Measurements from ENCODE around the gene YES1. TPM values are rescaled to one million over a fixed set of nuclear protein-coding genes. Genes with fewer than 3 reads are reported as not detected.
"Not testable (repeated sequence)": the region's sequence is repeated elsewhere in the genome, so short reads cannot be mapped to it uniquely, and the experiment has no call there.

YES1 gene
- total and polyA plus RNA-seq, 5 experiments from 2014 or later, result 0.68 to 17.9 (median 3.3) TPM

DNA sequence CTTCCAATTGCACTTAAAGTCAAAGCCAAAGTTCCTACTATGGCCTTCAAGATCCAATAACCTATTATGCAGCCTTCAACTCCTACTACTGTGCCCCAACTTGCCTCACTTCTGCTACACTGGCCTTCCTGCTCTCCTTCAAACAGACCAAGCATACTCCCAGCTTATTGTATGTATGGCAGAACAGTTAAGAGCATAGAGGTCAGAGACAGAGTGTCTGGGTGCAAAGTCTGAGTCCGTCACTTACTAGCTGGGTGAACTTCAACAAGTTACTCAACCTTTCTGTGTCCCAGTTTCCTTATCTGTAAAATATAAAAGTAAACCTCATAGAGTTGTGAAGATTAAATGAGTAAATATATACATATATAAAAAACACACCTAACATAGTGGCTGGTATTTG, 37.2 kb downstream of the YES1 start:
- ATAC-seq, result no peak
- DNase-seq, result no peak
- Mint-ChIP-seq H3K4me1 (peaks cover 26 to 61% (median 38%) of the 10 kb centered on the region in 4 donors), H3K27me3 (no peaks in the 10 kb centered on the region), H3K9me3 (no peaks in the 10 kb centered on the region), H3K36me3 (peaks cover 0 to 12% (median 6%) of the 10 kb centered on the region in 3 donors), H3K27ac (peak overlapping the region in 1 of 10 donors; percentile 58), H3K4me3 (no peak overlapping the region)
- POLR2A ChIA-PET, result no interaction called here

DNA sequence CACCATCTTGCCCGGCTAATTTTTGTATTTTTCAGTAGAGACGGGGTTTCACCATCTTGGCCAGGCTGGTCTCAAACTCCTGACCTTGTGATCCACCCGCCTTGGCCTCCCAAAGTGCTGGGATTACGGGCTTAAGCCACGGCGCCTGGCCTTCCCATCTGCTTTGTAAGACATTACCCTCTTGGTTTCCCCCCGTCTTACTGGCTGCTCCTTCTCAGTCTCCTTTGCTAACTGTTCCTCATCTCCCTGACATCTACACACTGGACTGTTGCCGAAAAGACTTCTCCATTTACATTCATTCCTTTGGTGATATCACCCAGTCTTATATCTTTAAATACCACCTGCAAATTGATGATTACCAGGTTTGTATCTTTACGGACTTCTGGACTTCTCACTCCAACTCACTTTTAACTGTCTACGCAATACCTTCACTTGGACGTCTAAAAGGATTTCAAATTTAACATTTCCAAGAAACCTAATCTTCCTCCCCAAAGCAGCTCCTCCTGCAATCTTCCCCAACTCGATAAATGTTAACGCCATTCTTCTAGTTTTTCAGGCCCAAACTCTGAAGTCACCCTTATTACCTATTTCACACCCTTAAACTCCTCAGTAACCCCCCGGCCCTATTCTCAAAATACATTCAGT, 37.9 kb downstream of the YES1 start:
- H3K4me3 Mint-ChIP-seq, result no peak overlapping the region
- H3K9me3 Mint-ChIP-seq, result no peaks in the 10 kb centered on the region

DNA sequence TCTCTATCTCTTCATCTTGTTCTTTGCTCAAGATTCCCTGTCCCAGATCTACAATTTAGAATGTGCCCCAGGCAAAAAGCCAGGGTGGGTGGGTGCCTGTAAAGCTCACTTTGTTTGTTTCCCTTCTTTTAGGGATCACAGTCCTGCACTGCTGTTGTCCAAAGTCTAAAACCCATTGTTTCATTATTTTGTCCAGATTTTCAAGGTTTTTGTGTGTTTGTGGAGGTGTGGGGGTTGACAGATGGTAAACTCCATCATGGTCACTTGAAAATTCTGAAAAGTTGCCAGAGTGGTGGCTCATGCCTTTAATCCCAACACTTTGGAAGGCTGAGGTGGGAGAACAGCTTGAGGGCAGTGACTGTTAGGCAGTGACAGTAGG, 41.5 kb downstream of the YES1 start:
- no peak for ATAC-seq
- POLR2A ChIA-PET, result interaction anchor here (0.7 kb wide), 1 partner anchor 148 kb away, joined by 3 read pairs; no protein-coding TSS in a partner anchor
- no peaks in the 10 kb centered on the region for H3K9me3 Mint-ChIP-seq
- no peak overlapping the region for H3K4me3 Mint-ChIP-seq
- DNase-seq, result no peak
- peaks cover 0 to 7% (median 3%) of the 10 kb centered on the region in 3 donors for H3K36me3 Mint-ChIP-seq
- peak overlapping the region in 2 of 10 donors; percentile 13 to 14 for H3K27ac Mint-ChIP-seq
- H3K27me3 Mint-ChIP-seq, result no peaks in the 10 kb centered on the region
- peaks cover 18 to 46% (median 23%) of the 10 kb centered on the region in 4 donors for H3K4me1 Mint-ChIP-seq

More for the DNA sequence above, 37.9 kb downstream of the YES1 start:
- Mint-ChIP-seq H3K27me3 (no peaks in the 10 kb centered on the region), H3K36me3 (peaks cover 0 to 12% (median 6%) of the 10 kb centered on the region in 3 donors), H3K4me1 (peaks cover 25 to 58% (median 34%) of the 10 kb centered on the region in 4 donors), H3K27ac (peak overlapping the region in 3 of 10 donors; percentile 40 to 74 (median 58))
- no peak for DNase-seq
- POLR2A ChIA-PET, result no interaction called here
- ATAC-seq, result no peak

DNA sequence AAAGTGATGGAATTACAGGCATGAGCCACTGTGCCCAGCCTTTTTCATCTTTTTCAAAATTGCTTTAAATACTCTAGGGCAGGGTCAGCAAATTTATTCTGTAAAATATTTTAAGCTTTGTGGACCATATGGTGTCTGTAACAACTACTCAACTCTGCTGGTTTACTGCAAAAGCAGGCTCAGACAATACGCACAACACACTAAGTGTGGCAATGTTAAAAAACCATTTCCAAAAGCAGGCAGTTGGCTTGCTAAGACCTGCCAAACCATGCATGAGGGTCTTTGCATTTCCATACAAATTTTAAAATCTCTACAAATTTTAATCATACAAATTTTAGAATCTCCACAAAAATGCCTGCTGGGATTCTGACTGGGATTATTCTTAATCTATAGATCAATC, 44.1 kb downstream of the YES1 start:
- POLR2A ChIA-PET, result no interaction called here
- H3K36me3 Mint-ChIP-seq, result peaks cover 0 to 9% (median 2%) of the 10 kb centered on the region in 3 donors
- H3K9me3 Mint-ChIP-seq, result no peaks in the 10 kb centered on the region
- ATAC-seq, result no peak
- H3K27ac Mint-ChIP-seq, result peak overlapping the region in 1 of 10 donors; percentile 24
- no peaks in the 10 kb centered on the region for H3K27me3 Mint-ChIP-seq
- peaks cover 17 to 39% (median 20%) of the 10 kb centered on the region in 4 donors for H3K4me1 Mint-ChIP-seq
- DNase-seq, result no peak
- H3K4me3 Mint-ChIP-seq, result no peak overlapping the region

DNA sequence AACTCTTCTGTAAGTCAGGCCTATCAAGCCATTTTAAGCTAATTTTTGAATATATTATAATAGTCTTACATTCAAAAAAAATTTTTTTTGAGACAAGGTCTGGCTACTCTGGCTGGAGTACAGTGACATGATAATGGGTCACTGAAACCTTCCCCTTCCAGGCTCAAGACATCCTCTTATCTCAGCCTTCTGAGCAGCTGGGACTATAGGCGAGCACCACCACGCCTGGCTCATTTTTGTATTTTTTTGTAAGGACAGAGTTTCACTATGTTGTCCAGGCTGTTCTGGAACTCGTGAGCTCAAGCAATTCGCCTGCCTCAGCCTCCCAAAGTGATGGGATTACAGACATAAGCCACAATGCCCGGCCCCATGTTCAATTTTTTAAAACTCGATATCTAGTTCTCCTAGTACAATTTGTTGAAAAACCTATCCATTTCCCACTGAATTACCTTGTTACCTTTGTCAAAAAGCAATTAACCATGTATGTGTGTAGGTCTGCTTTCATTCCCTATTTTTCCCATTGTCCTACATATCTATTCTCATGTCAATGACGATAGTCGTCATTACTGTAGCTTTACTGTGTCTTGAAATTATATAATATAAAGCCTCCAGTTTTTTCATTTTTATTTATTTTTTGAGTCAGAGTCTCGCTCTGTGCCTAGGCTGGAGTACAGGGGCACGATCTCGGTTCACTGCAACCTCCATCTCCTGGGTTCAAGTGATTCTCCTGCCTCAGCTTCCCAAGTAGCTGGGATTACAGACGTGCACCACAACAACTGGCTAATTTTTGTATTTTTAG, 44.8 kb downstream of the YES1 start:
- ATAC-seq (no peak), DNase-seq (no peak)
- Mint-ChIP-seq H3K27me3 (no peaks in the 10 kb centered on the region), H3K27ac (peak overlapping the region in 2 of 10 donors; percentile 8 to 53), H3K4me3 (no peak overlapping the region), H3K4me1 (peaks cover 17 to 37% (median 18%) of the 10 kb centered on the region in 4 donors), H3K36me3 (peaks cover 0 to 9% (median 2%) of the 10 kb centered on the region in 3 donors), H3K9me3 (no peaks in the 10 kb centered on the region)
- POLR2A ChIA-PET, result no interaction called here

DNA sequence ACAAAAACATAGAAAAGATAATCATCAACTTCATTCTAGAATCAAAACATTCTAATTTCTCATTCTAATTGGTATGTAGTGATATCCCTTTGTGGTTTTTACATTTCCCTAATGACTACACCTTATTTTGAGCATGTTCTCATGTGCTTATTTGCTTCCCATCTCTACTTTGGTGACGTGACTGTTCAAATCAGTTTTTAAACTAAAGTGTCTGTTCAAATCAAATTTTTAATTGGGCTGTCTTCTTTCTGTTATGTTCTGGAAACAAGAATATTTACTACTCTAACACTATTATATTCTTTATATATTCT, 45.5 kb downstream of the YES1 start:
- no peak overlapping the region for H3K27ac Mint-ChIP-seq
- H3K9me3 Mint-ChIP-seq, result no peaks in the 10 kb centered on the region
- H3K4me3 Mint-ChIP-seq, result no peak overlapping the region
- DNase-seq (no peak), ATAC-seq (no peak)
- POLR2A ChIA-PET, result no interaction called here
- no peaks in the 10 kb centered on the region for H3K27me3 Mint-ChIP-seq
- peaks cover 0 to 9% (median 2%) of the 10 kb centered on the region in 3 donors for H3K36me3 Mint-ChIP-seq
- peaks cover 17 to 33% (median 20%) of the 10 kb centered on the region in 4 donors for H3K4me1 Mint-ChIP-seq

DNA sequence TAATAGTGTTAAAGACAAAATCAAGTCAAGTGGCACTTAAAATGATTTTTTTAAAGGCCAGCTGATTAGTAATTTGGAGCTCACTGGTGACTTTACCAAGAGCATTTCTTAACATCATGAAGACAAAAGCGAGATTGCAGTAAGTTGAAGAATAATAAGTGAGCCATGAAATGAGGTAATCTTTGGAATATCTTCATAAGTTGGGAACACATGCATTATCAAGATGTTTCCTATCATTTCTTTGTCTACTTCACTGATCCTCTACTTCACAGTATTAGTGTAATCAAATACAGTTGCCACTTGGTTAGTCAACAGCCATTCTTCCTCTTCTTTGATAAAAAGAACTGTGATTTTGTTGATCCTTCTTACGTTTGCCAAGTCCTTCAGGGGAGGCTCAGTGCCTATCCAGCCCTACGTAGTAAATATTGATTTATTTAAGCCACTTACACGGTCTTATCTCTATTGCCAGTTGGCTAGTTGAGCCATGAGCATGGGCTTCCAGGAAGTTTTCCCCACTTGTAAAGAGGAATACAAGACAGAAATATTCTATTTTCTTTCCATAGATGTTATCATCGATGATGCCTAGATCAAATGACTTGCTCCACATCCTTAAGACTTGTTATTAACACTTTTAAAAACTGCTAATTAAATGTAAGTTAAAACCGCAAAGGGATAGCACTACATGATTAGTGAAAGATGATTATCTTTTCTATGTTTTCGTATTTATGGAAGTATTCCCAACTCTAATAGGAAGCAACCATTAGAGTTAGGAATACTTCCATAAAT, 46.1 kb downstream of the YES1 start:
- ATAC-seq, result no peak
- H3K36me3 Mint-ChIP-seq, result peaks cover 0 to 9% (median 2%) of the 10 kb centered on the region in 3 donors
- no peak overlapping the region for H3K4me3 Mint-ChIP-seq
- no peaks in the 10 kb centered on the region for H3K9me3 Mint-ChIP-seq
- no peak for DNase-seq
- H3K27ac Mint-ChIP-seq, result peak overlapping the region in 3 of 10 donors; percentile 2 to 43 (median 5)
- POLR2A ChIA-PET, result no interaction called here
- no peaks in the 10 kb centered on the region for H3K27me3 Mint-ChIP-seq
- H3K4me1 Mint-ChIP-seq, result peaks cover 19 to 33% (median 23%) of the 10 kb centered on the region in 4 donors

DNA sequence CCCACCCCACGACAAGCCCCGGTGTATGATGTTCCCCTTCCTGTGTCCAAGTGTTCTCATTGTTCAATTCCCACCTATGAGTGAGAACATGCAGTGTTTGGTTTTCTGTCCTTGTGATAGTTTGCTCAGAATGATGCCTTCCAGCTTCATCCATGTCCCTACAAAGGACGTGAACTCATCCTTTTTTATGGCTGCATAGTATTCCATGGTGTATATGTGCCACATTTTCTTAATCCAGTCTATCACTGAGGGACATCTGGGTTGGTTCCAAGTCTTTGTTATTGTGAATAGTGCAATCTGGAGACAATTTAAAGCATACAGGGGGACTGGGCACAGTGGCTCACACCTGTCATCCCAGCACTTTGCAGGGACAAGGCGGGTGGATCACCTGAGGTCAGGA, 52.2 kb downstream of the YES1 start:
- H3K4me3 Mint-ChIP-seq, POLR2A ChIA-PET, H3K27me3 Mint-ChIP-seq, H3K9me3 Mint-ChIP-seq, ATAC-seq, DNase-seq, H3K27ac Mint-ChIP-seq: not testable (repeated sequence)
- Mint-ChIP-seq H3K36me3 (peaks cover 0 to 22% (median 6%) of the 10 kb centered on the region in 3 donors), H3K4me1 (peaks cover 16 to 27% (median 21%) of the 10 kb centered on the region in 4 donors)

DNA sequence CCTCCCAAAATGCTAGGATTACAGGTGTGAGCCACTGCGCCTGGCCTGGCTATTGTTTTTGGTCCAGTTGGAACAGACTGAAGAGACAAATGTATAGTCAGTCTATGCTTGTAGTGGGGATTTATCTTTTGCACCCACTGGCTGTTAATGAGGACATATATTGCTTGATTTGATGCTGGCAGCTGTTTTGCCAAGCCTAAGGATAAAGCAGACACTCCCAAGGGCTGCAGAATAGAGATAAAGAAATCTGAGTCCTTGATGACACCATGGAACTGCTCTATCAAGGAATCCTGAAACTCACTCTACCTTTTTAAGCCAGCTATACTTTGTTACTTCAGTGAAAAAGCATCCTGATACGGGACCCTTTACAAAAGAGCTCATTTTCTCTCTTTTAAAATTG, 56.5 kb downstream of the YES1 start:
- no peak for DNase-seq
- Mint-ChIP-seq H3K4me3 (no peak overlapping the region), H3K9me3 (no peaks in the 10 kb centered on the region), H3K27me3 (no peaks in the 10 kb centered on the region), H3K4me1 (peaks cover 0 to 14% (median 5%) of the 10 kb centered on the region in 4 donors), H3K27ac (no peak overlapping the region), H3K36me3 (peaks cover 0 to 52% (median 13%) of the 10 kb centered on the region in 3 donors)
- POLR2A ChIA-PET, result no interaction called here
- no peak for ATAC-seq

DNA sequence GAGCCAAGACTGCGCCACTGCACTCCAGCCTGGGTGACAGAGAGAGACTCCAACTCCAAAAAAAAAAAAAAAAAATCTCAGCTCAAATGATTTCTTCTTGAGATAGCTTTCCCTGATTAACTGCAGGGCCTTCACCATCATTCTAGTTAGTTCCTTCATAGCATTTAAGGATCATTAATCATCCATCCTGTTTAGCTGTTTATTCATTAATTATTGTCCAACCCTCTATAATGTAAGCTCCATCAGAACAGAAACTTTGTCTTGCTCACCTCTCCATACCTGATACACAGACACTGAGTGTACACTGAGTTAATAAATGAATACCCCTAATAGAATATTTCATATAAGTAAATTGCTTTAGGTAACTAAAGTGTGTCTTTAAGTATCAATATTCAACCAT, 57.4 kb downstream of the YES1 start:
- H3K36me3 Mint-ChIP-seq, result peaks cover 0 to 54% (median 11%) of the 10 kb centered on the region in 3 donors
- POLR2A ChIA-PET, result no interaction called here

DNA sequence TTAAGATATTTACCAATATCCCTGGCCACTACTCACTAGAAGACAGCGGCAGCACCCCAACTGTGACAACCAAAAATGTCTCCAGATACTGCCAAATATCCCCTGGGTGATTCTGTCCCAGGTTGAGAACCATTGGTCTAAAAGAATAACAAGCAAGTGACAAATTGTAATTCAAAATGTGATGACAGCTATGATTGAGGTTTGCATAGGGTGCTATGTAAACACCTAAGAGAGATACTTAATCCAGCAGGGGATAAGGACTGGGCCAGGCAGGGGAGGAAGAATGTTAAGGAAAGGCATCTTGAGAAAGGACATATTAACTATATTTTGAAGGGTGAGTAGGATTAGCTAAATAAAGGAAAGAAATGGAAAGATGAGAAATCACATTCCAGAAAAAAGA, 61.6 kb downstream of the YES1 start:
- ATAC-seq, result no peak
- H3K9me3 Mint-ChIP-seq, result no peaks in the 10 kb centered on the region
- H3K27me3 Mint-ChIP-seq, result no peaks in the 10 kb centered on the region
- POLR2A ChIA-PET, result no interaction called here
- H3K4me3 Mint-ChIP-seq, result no peak overlapping the region
- H3K36me3 Mint-ChIP-seq, result peaks cover 0 to 75% (median 11%) of the 10 kb centered on the region in 3 donors
- DNase-seq, result no peak
- H3K4me1 Mint-ChIP-seq, result peaks cover 0 to 5% (median 2%) of the 10 kb centered on the region in 4 donors
- peak overlapping the region in 4 of 10 donors; percentile 3 to 28 (median 12) for H3K27ac Mint-ChIP-seq

More for the DNA sequence above, 57.4 kb downstream of the YES1 start:
- no peak for DNase-seq
- no peak overlapping the region for H3K27ac Mint-ChIP-seq
- H3K27me3 Mint-ChIP-seq, result no peaks in the 10 kb centered on the region
- ATAC-seq, result no peak
- no peaks in the 10 kb centered on the region for H3K9me3 Mint-ChIP-seq
- H3K4me3 Mint-ChIP-seq, result no peak overlapping the region
- peaks cover 0 to 14% (median 6%) of the 10 kb centered on the region in 4 donors for H3K4me1 Mint-ChIP-seq

DNA sequence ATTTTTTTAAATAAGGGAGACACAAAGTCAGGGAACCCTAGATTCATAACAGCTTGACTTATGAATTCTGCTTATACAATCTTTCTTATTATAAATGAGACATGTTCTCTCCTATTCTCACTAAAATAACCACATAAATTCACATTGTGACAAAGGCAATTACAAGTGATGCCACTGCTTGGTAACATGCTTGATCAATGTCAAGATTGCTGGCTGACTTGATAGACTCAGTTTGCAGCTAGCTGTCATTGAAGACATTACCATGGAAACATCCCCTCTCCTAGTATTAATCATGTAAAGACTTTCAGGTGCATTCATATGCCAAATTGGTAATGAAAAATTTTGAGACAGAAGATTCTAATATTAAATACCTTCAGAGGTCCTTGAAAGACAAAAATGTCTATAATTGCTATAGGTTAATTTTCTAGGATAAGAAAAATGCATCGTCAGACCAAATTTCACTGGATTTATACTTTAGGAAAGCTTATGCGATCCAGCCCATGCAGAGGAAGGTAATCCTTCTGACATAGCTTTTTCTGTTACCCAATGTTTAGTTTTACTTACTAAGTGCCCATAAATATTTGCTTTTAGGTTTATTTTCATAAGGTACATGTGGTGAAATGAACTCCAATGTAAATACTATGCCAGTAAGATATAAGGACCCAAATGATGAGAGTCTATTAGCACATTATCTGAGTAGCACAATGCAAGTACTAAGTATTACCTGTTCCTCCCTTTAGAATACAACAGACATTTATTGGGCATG, 67.0 kb downstream of the YES1 start:
- H3K36me3 Mint-ChIP-seq, result peaks cover 0 to 53% (median 5%) of the 10 kb centered on the region in 3 donors
- no peaks in the 10 kb centered on the region for H3K27me3 Mint-ChIP-seq
- H3K4me1 Mint-ChIP-seq, result peaks cover 0 to 2% (median 1%) of the 10 kb centered on the region in 4 donors
- ATAC-seq, result no peak
- no peaks in the 10 kb centered on the region for H3K9me3 Mint-ChIP-seq
- H3K27ac Mint-ChIP-seq, result no peak overlapping the region
- DNase-seq, result no peak
- H3K4me3 Mint-ChIP-seq, result no peak overlapping the region
- POLR2A ChIA-PET, result interaction anchor here (1.8 kb wide), 1 partner anchor 85 kb away, joined by 6 read pairs; no protein-coding TSS in a partner anchor

Data from naive thymus-derived CD8-positive, alpha-beta T cell (primary cell).